Vagina (tissue), 2 donors: Measurements from ENCODE around the gene BCAT1. TPM values are rescaled to one million over a fixed set of nuclear protein-coding genes. Genes with fewer than 3 reads are reported as not detected.

Source experiments
- DNase-seq, 2 donors: peaks; one replicate each; pipeline ENCODE4 v3.0.0-alpha.2; 2017; ENCODE audit errors: extremely low spot score in 2 of 2
- H3K27ac ChIP-seq: fragments of 200-600 bp; sonication (generic); one replicate; pipeline ENCODE4 v1.5.1; 2019
- H3K27me3 ChIP-seq: fragments of 200-600 bp; sonication (generic); one replicate; pipeline ENCODE4 v1.5.1; 2019
- H3K36me3 ChIP-seq, 2 donors: fragments of 200-600 bp; sonication (generic); one replicate each; pipeline ENCODE4 v1.5.1; 2017 to 2019
- H3K4me1 ChIP-seq: fragments of 200-600 bp; sonication (generic); one replicate; pipeline ENCODE4 v1.5.1; 2019
- H3K4me3 ChIP-seq, 2 donors: fragments of 200-600 bp; sonication (generic); 1 replicate in 1 of 2; 2 replicates in 1 of 2; pipeline ENCODE4 v1.5.1; 2016 to 2019
- H3K9me3 ChIP-seq: fragments of 200-600 bp; sonication (generic); one replicate; pipeline ENCODE4 v1.5.1; 2019
- POLR2A ChIP-seq, 2 donors: fragments of 450-650 bp; IDR thresholded peaks; one replicate each; pipeline ENCODE4 v1.6.1; 2017; ENCODE audit warnings: antibody characterized with exemption in 2 of 2, mild to moderate bottlenecking in 2 of 2, moderate library complexity in 2 of 2
- POLR2AphosphoS5 ChIP-seq, 2 donors: sonication (generic); formaldehyde crosslinking; IDR thresholded peaks; one replicate each; pipeline ENCODE4 v1.9.0; 2017; ENCODE audit warnings: antibody characterized with exemption in 2 of 2, mild to moderate bottlenecking in 2 of 2, low read depth in 1 of 2; ENCODE audit not compliant: insufficient read depth in 1 of 2
- intact Hi-C: fragments of 100-400 bp; cut with DNase I; formaldehyde crosslinking; loops from one replicate; pipeline ENCODE4 v1.15.1; 2023
- total RNA-seq: library from RNA; depleted of rRNA; stranded (reverse); fragments of >200 nt; gene quantifications from one replicate; pipeline ENCODE4 v1.2.3, GENCODE V29; 2016
- TF ChIP-seq, protein P1 (sequence below), 3 experiments: fragments of 450-650 bp in 2 of 3; fragments of 200-600 bp in 1 of 3; sonication (generic) in 1 of 3; IDR thresholded peaks; one replicate each; pipeline ENCODE4 v1.5.1; 2017 to 2019; ENCODE audit warnings: antibody characterized with exemption in 3 of 3, mild to moderate bottlenecking in 2 of 3, moderate library complexity in 2 of 3

BCAT1 gene
- total RNA-seq, 1 donor from 2014 or later, result 20.6 TPM

DNA sequence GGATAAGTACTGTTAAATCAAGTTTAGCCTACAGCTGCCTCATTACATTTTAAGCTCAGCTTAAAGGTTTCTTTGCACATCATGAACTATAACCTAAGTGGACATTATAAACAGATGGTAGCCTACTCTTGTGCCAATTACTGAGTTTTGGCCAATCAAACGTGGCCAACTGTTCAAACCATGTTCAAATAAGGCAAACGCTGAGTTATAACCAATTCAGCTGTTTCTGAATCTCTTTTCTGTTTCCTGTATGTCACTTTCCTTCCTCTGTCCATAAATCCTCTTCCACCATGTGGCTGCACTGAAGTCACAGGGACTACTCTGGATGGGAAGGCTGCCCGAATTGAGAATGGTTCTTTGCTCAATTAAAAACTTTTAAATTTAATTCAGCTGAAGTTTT, 98.4 kb downstream of the BCAT1 start:
- H3K4me1 ChIP-seq, result no peaks in the 10 kb centered on the region
- H3K27ac ChIP-seq, result no peak overlapping the region
- no peaks in the 10 kb centered on the region for H3K27me3 ChIP-seq
- no peak overlapping the region for H3K4me3 ChIP-seq
- TF ChIP-seq, protein P1, sequence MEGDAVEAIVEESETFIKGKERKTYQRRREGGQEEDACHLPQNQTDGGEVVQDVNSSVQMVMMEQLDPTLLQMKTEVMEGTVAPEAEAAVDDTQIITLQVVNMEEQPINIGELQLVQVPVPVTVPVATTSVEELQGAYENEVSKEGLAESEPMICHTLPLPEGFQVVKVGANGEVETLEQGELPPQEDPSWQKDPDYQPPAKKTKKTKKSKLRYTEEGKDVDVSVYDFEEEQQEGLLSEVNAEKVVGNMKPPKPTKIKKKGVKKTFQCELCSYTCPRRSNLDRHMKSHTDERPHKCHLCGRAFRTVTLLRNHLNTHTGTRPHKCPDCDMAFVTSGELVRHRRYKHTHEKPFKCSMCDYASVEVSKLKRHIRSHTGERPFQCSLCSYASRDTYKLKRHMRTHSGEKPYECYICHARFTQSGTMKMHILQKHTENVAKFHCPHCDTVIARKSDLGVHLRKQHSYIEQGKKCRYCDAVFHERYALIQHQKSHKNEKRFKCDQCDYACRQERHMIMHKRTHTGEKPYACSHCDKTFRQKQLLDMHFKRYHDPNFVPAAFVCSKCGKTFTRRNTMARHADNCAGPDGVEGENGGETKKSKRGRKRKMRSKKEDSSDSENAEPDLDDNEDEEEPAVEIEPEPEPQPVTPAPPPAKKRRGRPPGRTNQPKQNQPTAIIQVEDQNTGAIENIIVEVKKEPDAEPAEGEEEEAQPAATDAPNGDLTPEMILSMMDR (IDR thresholded peaks at IDR 0.05), result no peak
- intact Hi-C loops, result no loop called here
- H3K36me3 ChIP-seq, result no peaks in the 10 kb centered on the region
- no peaks in the 10 kb centered on the region for H3K9me3 ChIP-seq
- no peak for DNase-seq

- no peak overlapping the region for H3K27ac ChIP-seq
- no peaks in the 10 kb centered on the region for H3K9me3 ChIP-seq
- intact Hi-C loops, result no loop called here
- no peaks in the 10 kb centered on the region for H3K27me3 ChIP-seq
- no peak for DNase-seq
- no peak overlapping the region for H3K4me3 ChIP-seq
- H3K4me1 ChIP-seq, result no peaks in the 10 kb centered on the region
- no peaks in the 10 kb centered on the region for H3K36me3 ChIP-seq
- TF ChIP-seq POLR2A (IDR thresholded peaks at IDR 0.05), result no peak
- TF ChIP-seq POLR2AphosphoS5 (IDR thresholded peaks at IDR 0.05; ENCODE audit: insufficient read depth in 1 of 2, low read depth in 1 of 2), result no peak
- TF ChIP-seq, protein P1 (IDR thresholded peaks at IDR 0.05), result no peak
These were observed 99.9 kb downstream of the BCAT1 start for GRCh38 chr12:24848941-24849477.

DNA sequence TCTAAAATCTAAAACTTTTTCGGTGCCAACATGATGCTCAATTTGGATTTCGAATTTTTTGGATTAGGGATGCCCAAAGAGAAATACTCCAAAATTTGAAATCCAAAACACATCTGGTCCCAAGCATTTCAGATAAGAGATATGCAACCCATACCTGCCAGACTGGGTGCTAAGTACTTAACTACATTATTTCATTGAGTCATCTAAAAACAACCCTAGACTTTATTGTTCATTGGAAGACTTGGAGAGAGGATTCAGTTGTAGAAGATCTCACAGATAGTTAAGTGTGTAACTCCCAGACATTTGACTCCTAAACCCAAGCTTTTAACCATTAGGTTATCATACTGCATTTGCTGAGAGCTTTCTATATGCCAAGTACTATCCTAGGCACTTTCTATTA, 102.2 kb downstream of the BCAT1 start:
- intact Hi-C loops, result no loop called here
- no peak for DNase-seq
- Histone ChIP-seq H3K27ac (no peak overlapping the region), H3K4me1 (no peaks in the 10 kb centered on the region), H3K4me3 (no peak overlapping the region), H3K27me3 (no peaks in the 10 kb centered on the region), H3K9me3 (no peaks in the 10 kb centered on the region), H3K36me3 (no peaks in the 10 kb centered on the region)
- TF ChIP-seq POLR2A (IDR thresholded peaks at IDR 0.05), result no peak
- TF ChIP-seq, protein P1 (IDR thresholded peaks at IDR 0.05), result no peak
- TF ChIP-seq POLR2AphosphoS5 (IDR thresholded peaks at IDR 0.05; ENCODE audit: insufficient read depth in 1 of 2, low read depth in 1 of 2), result no peak

- no peaks in the 10 kb centered on the region for H3K9me3 ChIP-seq
- H3K27me3 ChIP-seq, result no peaks in the 10 kb centered on the region
- H3K4me3 ChIP-seq, result no peak overlapping the region
- no peak overlapping the region for H3K27ac ChIP-seq
- no peaks in the 10 kb centered on the region for H3K36me3 ChIP-seq
- H3K4me1 ChIP-seq, result no peaks in the 10 kb centered on the region
- TF ChIP-seq, protein P1 (IDR thresholded peaks at IDR 0.05), result no peak
- TF ChIP-seq POLR2AphosphoS5 (IDR thresholded peaks at IDR 0.05; ENCODE audit: insufficient read depth in 1 of 2, low read depth in 1 of 2) (no peak), POLR2A (IDR thresholded peaks at IDR 0.05) (no peak)
- intact Hi-C loops, result no loop called here
- no peak for DNase-seq
These were observed 103.3 kb downstream of the BCAT1 start for GRCh38 chr12:24845615-24846014.

- intact Hi-C loops, result no loop called here
- Histone ChIP-seq H3K36me3 (no peaks in the 10 kb centered on the region), H3K4me1 (peaks cover 11% of the 10 kb centered on the region), H3K9me3 (no peaks in the 10 kb centered on the region), H3K27ac (no peak overlapping the region), H3K4me3 (no peak overlapping the region), H3K27me3 (no peaks in the 10 kb centered on the region)
- TF ChIP-seq POLR2AphosphoS5 (IDR thresholded peaks at IDR 0.05; ENCODE audit: insufficient read depth in 1 of 2, low read depth in 1 of 2) (no peak), POLR2A (IDR thresholded peaks at IDR 0.05) (no peak)
- TF ChIP-seq, protein P1 (IDR thresholded peaks at IDR 0.05), result no peak
- DNase-seq, result no peak
These were observed 108.7 kb downstream of the BCAT1 start for GRCh38 chr12:24840046-24840800.
